Mesenteric fat pad (tissue), 1 donor: Measurements from ENCODE around the gene PURB. TPM values are rescaled to one million over a fixed set of nuclear protein-coding genes. Genes with fewer than 3 reads are reported as not detected.
"Not testable (repeated sequence)": the region's sequence is repeated elsewhere in the genome, so short reads cannot be mapped to it uniquely, and the experiment has no call there.

Experiments
- DNase-seq: peaks from one replicate; pipeline ENCODE4 v3.0.0-alpha.2; 2020; ENCODE audit warnings: low spot score
- total RNA-seq: library from RNA; stranded (reverse); fragmentation: NEBNext Ultra II Directional; extraction: Animal tissue kit (Norgen Biotek cat#: 25700); gene quantifications from one replicate; pipeline ENCODE4 v1.2.1, GENCODE V29; 2021
- donor health status: DM: yes; HTN: yes; CAD: no.

Gene PURB
- total RNA-seq, 1 donor from 2014 or later = 25.4 TPM

DNA sequence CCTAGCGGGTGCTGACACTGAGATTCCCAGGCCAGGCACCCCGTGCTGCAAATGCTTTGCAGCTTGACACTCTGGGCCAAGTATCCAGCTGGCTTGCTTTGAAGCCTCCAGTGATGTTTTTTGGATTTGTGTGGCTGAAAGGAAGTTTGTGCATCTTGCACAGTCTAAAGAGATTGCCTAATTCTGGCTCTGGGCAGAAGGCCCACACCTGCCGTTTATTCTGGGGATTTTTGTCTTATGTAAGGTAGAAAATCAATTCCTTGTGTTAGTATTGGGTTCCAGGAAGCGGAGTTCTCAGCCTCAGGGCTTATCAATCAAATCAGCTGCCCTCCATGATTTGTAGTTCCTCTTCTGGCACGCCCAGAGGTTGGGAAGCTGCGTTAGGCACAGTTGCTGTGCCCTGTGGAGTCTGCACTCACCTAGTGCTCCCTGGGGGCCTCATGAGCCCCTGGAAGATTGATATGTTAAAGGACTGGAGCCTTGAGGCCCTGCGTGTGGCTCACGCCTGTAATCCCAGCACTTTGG lies 8.4 kb upstream of the PURB start:
- DNase-seq = no peak

DNA sequence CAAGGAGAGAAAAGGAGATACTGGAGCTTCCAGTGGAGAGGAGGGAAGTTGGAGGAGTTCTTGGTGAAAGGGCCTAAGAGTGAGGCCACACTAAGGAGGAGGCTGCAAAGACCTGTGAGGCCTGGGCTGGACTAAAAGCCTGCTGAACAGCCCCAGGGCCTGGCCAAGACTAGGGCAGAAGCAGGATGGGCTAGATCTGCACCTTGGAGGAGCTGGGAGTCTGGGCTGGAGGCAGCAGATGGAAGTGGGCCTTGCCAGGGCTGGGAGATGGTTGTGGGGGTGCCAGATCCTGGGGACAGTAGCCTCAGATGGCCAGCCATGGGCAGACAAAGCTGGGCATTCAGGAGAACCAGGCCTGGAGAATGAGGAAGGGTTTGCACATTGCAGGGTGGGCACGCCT lies 6.5 kb upstream of the PURB start:
- DNase-seq = no peak

DNA sequence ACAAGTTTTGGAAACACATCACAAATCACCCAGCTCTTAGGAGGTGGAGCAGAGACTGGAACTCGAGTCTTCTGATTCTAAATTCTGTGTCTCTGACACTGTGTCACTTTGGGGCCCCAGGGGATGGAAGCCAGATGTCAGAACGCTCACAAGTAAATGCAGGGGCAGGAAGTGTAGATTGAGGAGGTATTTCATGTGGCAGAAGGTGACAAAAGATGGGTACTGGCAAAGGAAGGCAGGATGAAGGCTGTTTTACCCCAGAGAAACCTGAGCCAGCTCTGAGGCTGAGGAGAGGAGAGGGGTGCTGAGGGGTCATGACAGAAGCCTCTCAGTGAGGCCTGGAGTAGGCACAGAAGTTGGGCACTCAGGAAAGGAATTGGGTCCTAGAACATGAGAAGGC lies 6.0 kb upstream of the PURB start:
- DNase-seq = no peak

DNA sequence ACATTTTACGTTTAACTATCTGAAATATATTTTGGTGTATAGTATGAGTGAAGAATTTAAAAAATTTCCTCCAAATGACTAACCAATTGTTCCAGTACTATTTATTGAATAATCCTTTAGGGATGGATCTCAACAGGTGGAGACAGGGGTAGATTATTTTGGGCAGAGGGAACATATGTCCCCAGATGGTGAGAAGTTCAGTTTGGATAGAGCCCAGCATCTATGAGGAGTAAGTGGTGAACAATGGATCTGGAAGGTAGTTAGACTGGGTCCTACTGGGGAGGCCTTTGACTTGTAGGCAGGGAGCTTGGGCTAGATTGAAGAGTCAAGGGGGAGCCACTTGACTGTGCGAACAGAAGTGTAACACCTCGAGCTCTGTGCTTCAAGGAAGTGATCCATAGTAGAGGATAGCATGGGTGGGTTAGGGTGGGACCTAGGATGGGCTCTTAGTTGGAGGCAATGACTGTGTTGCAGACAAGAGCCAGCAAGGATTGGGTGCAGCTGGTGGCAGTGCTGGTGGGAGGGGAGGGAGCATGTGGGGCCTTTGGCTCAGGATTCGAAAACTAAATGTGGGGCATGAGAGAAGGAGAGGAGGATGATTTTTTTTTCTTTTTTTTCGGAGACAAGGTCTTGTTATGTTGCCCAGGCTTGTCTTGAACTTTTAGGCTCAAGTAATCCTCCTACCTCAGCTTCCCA lies 3.9 kb upstream of the PURB start:
- no peak for DNase-seq

DNA sequence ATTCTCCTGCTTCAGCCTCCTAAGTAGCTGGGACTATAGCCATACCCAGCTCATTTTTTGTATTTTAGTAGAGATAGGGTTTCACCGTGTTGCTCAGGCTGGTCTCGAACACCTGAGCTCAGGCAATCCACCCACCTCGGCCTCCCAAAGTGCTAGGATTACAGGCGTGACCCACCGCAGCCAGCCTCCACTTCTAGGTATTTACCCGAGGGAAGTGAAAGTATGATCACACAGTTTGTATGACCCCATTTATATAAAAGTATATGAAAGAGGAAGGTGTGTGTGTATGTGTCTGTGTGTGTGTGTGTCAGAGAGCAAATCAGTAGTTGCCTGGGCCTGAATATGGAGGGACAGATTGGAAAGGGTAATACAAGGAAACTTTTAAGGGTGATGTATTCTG lies 2.0 kb upstream of the PURB start:
- no peak for DNase-seq

DNA sequence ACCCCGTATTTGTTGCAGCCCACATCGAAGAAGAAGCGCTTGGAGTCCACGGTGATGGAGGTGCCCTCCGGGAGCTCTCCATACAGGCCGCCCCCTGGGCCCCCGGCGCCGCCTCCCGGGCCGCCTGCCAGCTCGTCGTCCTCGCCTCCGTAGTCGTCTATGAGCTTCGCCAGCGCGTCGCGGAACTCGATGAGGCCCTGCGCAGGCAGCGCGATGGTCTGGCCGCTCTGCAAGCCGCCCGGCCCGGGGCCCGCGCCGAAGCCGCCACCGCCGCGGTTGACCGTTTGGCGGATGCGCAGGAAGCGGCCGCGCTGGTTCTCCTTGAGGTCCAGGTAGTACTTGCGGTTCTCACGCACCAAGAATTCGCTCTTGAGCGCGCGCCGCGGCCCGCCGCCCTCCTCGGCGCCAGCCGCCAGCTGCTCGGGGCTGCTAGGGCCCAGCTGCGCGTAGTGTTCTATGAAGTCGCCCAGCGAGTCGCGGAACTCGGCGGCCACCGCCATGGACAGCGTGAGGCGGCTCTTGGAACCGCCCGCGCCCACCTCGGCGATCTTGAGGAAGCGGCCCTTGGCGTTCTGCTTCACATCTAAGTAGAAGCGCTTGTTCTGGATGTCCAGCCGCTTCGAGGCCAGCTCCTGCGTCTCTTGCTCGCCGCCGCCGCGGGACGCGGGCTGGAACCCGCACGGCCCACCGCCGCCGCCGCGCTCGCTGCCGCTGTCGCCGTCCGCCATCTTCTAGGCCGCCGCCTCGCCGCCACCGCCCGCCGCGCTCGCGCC lies 523 bp downstream of the PURB start:
- DNase-seq = peak; percentile 90

DNA sequence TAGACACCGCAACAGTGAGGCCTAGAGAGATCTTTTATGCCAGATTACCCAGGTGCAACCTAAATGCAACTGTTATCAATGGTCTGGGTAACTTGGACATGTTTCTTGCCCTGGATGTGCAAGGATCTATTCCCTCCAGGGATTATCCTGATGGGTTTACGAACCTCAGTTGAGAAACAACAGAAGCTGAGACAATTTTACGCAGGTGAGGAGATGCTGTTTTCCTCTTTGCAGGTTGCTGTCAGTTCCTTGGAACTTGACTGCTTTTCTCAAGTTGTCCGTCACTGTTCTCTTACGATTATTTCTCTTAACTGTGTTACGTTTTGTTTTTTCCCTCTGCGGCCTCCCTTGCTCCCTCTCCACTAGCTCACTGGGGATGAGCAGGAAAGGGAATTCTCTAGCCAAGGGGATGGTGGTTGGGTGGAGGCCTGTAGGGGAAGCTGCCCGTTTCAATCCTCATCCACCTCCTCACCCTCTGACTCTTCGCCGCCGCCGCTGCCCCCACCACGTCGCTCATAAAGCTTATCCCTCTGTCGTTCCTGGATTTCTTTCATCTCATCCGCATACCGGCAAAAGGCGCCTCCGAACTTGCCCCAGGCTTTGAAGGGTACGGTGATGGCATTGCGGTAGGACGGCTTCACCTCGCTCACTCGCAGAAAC lies 1.2 kb downstream of the PURB start:
- DNase-seq = no peak

DNA sequence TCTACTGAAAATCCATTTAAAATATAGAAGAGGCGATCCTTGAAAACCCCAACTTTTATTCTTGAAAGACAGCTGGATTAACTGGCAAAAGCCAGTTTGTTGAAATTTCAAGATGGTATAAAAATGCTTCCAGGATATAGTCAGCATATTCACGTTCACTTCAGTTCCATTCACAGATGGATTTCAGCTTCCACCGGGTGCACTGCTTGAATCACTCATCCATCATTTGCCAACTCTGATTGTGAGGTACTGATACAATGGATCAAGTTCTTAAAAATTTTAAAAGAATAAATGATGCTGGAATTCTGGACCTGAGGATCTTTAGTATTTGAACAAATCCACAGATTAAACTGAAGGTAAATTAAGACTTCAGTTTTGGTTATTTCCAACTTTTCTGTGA lies 2.4 kb downstream of the PURB start:
- no peak for DNase-seq

DNA sequence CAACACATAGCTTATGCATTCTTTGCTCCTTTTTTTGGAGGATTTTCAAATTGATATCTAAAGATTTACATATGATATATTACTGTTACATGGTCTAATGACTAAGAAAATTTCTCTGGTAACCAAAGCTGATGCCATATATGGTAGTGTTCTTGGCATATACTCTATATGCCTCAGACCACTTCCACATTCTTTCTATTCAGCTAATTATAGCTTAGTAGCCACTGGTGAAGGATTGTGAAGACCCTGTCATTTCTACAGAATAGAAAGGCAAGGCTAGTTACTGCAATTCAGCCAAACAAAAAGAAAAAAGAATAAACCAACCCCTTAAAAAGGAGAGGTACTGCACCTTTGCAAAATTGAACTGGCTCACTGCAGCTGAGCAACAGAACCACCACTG lies 3.7 kb downstream of the PURB start:
- DNase-seq = no peak

DNA sequence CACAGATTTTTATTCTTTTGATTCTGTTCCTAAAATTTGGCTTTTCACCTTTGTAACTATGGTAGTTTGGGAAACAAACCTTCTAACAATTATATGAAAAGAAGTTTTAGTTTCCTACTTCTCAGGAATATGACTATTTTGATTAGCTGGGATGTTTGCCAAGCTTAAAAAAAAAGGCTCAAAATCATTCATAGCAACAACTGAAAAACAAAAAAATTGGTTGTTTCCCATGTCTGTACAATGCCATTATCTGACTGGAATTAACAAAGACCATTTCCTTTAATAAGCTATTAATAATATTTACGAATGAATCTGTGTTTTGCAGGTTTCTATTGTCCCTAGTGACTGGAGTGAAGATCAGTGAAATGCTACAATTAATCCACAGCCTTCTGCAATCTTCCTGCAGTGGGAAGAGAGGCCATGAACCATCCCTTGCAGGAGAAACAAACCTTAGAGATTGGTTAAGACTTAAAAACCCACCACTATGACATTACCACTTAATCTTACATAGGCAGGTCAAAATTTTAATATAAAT lies 4.2 kb downstream of the PURB start:
- DNase-seq = no peak

DNA sequence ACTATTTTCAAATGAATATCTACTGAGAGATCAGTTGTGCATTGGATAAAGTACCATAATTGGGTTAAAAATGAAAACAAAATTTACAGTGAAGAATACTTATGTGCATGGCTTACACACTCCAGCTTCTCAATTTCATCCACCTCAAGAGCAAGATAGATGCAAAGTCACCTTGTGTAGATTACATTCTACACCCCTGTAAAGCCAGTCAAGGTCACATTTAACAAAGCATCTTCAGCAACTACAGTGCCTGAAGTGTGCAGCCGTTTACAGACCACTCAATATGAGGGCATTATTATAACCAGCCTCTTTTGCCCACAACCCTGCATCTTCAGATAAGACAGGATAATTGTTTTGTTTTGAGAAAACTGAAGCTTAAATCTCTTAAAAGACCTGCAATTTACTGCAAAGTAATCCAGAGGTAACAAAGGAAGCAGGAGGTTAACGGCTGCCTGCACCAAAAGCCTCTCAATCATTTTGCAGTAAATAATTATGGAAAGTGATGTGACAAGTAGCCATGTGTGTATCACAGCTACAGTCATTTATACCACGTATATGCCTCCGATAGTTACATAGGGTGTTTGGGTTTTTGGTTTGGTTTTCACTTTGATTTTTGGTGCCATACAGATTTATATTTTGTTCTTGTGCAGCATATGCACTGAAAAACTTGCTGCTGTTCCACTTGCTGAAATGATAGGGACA lies 4.9 kb downstream of the PURB start:
- DNase-seq = no peak

DNA sequence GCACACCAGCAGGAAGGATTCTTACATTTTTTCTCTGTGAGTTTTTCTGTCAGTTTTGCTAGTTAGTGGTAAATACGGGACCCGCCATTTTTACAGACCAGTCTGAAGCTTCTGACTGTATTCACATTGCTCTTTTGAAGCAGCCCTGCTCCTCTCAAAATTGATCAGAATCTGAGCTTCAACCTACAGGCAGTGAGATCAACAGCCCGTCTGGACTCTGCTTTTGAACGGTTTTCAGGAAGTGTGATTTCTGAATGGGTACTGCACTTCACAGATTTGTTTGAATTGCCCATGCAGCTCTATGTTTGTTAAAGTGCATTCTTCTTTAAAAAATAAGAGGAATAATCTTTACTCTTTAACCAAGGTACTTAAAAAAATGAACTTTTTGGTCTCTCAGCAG lies 8.9 kb downstream of the PURB start:
- no peak for DNase-seq

DNA sequence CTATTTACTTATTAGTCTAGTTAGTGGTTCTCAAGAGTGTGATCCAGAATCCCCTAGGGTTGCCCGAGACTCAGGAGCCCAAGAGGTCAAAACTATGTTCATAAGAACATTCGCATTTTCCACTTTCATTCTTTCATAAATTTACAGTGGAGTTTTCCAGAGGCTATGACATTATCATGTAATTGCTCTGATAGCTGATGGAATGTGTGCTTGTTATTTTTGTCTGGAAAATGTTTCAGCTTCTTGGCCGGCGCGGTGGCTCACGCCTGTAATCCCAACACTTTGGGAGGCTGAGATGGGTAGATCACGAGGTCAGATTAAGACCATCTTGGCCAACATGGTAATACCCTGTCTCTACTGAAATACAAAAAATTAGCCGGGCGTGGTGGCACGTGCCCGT lies 10.1 kb downstream of the PURB start:
- DNase-seq = no peak

DNA sequence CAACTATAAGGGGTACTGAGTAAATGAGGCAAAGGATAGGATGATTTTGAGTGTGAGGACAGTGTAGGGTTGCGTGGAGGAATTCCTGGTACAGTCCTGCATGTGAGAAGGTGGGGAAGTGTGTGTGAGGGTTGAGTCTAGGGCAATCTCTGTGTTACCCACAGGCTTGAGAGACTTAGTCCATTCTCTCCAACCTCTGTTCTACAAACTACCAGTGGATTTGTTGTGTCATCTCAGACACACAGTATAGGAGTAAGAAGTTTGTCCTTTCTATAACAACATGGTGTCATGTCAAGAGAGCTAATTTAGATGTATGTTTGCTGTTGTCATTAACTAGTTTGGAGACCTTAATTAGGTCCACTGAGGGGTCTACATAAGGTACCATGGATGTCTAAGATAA lies 12.5 kb downstream of the PURB start:
- DNase-seq = no peak

DNA sequence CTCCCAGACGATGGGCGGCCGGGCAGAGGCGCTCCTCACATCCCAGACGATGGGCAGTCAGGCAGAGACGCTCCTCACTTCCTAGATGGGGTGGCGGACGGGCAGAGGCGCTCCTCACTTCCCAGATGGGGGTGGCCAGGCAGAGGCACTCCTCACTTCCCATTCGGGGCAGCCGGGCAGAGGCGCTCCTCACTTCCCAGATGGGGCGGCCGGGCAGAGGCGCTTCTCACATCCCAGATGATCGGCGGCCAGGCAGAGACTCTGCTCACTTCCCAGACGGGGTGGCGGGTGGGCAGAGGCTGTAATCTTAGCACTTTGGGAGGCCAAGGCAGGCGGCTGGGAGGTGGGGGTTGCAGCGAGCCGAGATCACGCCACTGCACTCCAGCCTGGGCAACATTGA lies 13.4 kb downstream of the PURB start:
- DNase-seq = not testable (repeated sequence)

DNA sequence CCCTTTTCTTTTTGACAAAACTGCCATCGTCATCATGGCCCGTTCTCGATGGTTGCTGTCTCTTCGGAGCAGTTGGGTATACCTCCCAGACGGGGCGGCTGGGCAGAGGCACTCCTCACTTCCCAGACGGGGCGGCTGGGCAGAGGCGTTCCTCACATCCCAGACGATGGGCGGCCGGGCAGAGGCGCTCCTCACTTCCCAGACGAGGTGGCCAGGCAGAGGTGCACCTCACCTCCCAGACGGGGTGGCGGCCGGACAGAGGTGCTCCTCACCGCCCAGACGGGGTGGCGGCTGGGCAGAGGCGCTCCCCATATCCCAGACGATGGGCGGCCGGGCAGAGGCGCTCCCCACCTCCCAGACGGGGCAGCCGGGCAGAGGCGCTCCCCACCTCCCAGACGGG lies 14.6 kb downstream of the PURB start:
- DNase-seq = not testable (repeated sequence)

DNA sequence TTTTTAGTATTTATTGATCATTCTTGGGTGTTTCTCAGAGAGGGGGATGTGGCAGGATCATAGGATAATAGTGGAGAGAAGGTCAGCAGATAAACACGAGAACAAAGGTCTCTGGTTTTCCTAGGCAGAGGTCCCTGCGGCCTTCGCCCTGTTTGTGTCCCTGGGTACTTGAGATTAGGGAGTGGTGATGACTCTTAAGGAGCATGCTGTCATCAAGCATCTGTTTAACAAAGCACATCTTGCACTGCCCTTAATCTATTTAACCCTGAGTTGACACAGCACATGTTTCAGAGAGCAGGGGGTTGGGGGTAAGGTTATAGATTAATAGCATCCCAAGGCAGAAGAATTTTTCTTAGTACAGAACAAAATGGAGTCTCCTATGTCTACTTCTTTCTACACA lies 15.0 kb downstream of the PURB start:
- DNase-seq = not testable (repeated sequence)

DNA sequence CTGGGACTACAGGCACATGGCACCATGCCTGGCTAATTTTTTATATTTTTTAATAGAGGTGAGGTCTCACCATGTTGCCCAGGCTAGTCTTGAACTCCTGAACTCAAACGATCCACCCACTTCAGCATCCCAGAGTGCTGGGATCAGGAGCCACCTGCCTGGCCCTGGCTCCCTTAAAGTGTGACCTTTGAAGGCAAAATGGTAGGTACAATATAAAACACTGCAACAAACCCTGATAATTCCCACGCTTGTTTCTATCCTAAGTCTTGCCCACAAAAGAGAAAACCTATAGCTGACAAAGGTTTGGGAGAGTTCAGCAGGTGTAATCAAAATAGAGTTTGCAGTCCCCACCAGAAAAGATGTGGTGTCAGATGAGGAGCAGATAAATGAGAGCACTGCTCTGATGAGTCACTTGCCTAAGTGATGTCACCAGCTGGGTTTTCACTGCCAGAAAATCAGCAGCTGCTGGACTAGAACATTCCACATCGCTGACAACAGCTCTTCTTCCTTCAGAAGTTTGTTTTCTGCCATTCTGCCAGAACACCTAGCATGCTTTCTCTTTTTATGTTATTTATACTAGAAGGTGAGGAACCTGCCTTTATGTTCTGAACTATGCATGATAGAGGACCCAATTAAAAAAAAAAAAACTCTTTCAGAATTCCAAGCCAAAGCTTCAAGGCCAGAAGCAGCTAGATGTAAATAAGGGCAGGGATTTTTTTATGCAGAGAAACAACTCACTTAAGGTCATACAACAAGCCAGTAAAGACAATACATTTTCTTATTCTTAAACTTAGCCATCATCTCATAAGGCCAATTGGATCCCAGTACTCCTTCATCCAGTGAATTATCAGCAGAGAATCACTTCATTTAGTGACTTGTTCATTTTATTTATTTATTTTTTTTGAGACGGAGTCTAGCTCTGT lies 18.0 kb downstream of the PURB start:
- no peak for DNase-seq

DNA sequence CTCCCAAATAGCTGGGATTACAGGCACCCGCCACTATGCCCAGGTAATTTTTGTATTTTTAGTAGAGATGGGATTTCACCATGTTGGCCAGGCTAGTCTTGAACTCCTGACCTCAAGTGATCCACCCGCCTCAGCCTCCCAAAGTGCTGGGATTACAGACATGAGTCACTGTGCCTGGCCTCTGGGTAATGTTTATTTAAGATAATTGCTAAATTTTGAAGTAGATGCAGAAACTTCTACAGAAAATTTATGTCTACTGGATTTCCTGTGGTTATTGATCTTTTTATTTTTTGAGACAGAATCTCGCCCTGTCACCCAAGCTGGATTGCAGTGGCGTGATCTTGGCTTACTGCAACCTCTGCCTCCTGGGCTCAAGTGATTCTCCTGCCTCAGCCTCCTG lies 23.4 kb downstream of the PURB start:
- DNase-seq = not testable (repeated sequence)

DNA sequence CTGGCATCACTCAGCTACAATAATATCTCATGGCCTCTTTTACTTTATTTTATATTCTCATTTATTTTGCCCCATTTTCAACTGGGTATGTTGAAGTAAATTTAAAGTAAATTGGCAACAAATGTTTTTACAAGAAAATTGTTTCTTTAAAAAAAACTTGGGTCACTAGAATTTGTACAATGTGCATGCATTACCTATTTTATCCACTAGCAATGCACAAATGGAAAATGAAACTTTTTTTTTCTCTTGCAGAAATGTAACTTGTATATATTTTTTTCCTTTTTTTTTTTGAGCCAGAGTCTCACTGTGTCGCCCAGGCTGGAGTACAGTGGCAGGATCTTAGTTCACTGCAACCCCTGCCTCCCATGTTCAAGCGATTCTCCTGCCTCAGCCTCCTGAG lies 27.2 kb downstream of the PURB start:
- no peak for DNase-seq
